ENCODE data around the gene LENG8.

LENG8 gene

DNA sequence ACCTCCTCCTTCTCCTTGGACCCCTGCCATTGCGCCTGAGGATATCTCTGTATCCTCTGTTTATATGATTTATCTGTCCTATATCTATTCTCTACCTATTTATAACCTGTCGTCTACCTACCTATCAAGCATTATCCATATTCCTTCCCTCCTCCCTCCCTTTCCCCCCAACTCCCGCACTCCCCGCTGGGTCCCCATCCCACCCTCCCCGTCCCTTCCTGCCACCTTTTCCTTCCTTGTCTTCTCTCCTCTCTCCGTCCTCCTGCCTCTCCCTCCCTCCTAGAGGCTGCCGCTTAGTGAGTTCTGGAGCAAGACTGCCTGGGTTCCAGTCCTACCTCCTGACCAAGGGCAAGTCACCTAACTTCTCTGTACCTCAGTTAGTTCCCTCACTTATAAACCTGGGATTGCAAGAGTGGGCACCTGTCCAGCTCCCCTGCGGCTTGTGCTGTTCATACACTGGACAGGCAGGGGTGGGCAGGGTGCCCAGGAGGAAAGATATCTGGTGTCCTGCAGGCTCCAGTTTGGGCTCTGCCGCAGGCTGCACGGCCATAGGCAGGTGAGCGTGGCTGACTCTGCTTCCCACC is 17.7 kb upstream of the LENG8 start:
- Histone ChIP-seq H3K27me3 (ENCODE audit: control insufficient read depth in 1 of 2, insufficient read depth in 2 of 2, low read length in 2 of 2) (peaks cover 22 to 26% of the 10 kb centered on the region in 2 donors), H3K4me3 (ENCODE audit: low read depth in 1 of 2, low read length in 2 of 2) (peak overlapping the region in 1 of 2 donors; percentile 18), H3K27ac (ENCODE audit: low read depth, low read length) (no peak overlapping the region), H3K9ac (ENCODE audit: low read depth in 1 of 2, low read length in 2 of 2) (no peak overlapping the region), H3K9me3 (ENCODE audit: control insufficient read depth in 1 of 2, low read length in 2 of 2) (no peaks in the 10 kb centered on the region), H3K36me3 (ENCODE audit: control insufficient read depth in 1 of 2, insufficient read depth in 2 of 2, low read length in 2 of 2) (no peaks in the 10 kb centered on the region), H3K4me1 (ENCODE audit: control insufficient read depth in 1 of 2, insufficient read depth in 2 of 2, low read length in 2 of 2) (peaks cover 12 to 16% of the 10 kb centered on the region in 2 donors)

DNA sequence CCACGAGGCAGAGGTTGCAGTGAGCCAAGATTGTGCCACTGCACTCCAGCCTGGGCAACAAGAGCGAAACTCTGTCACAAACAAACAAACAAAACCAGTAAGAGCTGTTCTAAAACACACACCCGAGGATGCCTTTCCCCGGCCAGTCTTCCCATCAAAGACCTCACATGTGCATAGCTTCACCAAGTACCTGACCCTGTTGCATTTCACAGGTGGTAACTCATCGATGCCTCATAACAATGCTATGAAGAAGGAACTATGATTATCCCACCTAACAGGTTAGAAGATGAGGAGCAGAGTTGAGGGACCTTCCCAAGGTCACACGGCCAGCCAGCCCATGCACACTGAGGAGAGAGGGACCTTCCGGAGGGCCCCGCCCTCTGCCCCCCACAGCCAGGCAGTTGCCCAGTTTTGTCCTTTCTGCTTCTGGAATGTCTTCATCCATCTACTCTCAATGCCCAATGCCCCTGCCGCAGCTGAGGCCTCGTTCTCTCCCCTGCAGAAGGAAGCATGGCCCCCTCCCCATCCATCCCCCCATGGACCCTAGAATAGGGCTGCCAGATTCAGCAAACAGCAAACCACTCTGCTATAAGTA is 16.8 kb upstream of the LENG8 start:
- Histone ChIP-seq H3K36me3 (ENCODE audit: control insufficient read depth in 1 of 2, insufficient read depth in 2 of 2, low read length in 2 of 2) (no peaks in the 10 kb centered on the region), H3K9ac (ENCODE audit: low read depth in 1 of 2, low read length in 2 of 2) (no peak overlapping the region), H3K4me1 (ENCODE audit: control insufficient read depth in 1 of 2, insufficient read depth in 2 of 2, low read length in 2 of 2) (peaks cover 12 to 16% of the 10 kb centered on the region in 2 donors), H3K9me3 (ENCODE audit: control insufficient read depth in 1 of 2, low read length in 2 of 2) (no peaks in the 10 kb centered on the region), H3K27ac (ENCODE audit: low read depth, low read length) (no peak overlapping the region), H3K4me3 (ENCODE audit: low read depth in 1 of 2, low read length in 2 of 2) (no peak overlapping the region), H3K27me3 (ENCODE audit: control insufficient read depth in 1 of 2, insufficient read depth in 2 of 2, low read length in 2 of 2) (peaks cover 22 to 24% of the 10 kb centered on the region in 2 donors)

DNA sequence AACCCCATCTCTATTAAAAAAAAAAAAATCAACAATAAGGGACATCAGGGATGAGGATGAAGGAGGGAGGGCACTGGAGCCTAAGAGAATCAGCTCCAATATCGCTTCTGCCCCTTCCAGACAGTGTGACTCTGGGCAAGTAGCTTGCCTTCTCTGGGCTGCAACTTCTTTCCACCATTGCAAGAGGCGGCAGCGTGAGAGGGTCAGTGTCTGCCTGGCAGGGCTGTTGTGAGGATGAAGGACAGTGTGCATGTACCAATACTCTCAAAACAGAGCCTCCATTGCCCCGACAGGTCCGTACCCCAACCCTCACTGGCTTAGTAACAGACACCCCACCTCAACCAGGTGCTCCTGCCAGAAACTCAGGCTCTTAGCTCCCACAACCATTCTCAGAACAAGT is 15.3 kb upstream of the LENG8 start:
- H3K27me3 ChIP-seq (ENCODE audit: control insufficient read depth in 1 of 2, insufficient read depth in 2 of 2, low read length in 2 of 2): peaks cover 21 to 23% of the 10 kb centered on the region in 2 donors
- peaks cover 12 to 16% of the 10 kb centered on the region in 2 donors for H3K4me1 ChIP-seq (ENCODE audit: control insufficient read depth in 1 of 2, insufficient read depth in 2 of 2, low read length in 2 of 2)
- no peak overlapping the region for H3K4me3 ChIP-seq (ENCODE audit: low read depth in 1 of 2, low read length in 2 of 2)
- no peaks in the 10 kb centered on the region for H3K9me3 ChIP-seq (ENCODE audit: control insufficient read depth in 1 of 2, low read length in 2 of 2)
- H3K27ac ChIP-seq (ENCODE audit: low read depth, low read length): no peak overlapping the region
- H3K36me3 ChIP-seq (ENCODE audit: control insufficient read depth in 1 of 2, insufficient read depth in 2 of 2, low read length in 2 of 2): no peaks in the 10 kb centered on the region
- H3K9ac ChIP-seq (ENCODE audit: low read depth in 1 of 2, low read length in 2 of 2): no peak overlapping the region

DNA sequence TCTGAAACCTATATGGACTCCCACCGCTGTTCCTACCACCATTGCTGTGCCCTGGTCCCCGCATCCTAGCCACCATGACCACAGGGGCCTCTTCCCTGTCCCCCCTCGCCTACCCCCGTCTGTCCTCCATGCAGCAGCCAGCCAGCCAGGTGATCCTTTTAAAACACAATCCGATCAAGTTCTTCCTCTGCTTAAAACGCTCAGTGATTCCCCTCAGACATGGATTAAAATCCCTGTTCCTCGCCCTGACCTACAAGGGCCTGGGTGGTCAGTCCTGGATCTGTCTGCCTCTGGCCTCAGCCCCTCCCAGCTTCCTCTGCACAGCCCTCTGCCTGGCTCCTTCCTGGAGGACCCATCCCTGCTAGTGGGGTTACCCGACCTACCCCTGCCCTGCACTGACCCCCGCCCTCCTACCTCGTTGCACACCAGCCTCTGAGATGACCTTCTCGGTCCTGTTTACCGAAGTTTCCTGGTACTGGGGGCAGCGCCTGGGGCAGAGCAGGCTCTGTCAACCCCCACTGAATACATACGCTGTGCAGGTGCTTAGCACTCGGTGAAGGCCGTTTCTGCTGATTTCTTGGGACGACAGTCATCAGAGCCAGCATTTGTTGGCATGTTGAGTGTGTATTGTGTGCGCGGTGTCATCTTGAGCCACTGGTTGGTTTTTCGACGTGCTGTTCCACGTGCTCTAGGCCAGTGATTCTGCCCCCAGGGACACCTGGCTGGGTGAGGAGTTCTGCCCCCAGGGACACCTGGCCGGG is 14.7 kb upstream of the LENG8 start:
- no peak overlapping the region for H3K27ac ChIP-seq (ENCODE audit: low read depth, low read length)
- no peak overlapping the region for H3K4me3 ChIP-seq (ENCODE audit: low read depth in 1 of 2, low read length in 2 of 2)
- H3K36me3 ChIP-seq (ENCODE audit: control insufficient read depth in 1 of 2, insufficient read depth in 2 of 2, low read length in 2 of 2): no peaks in the 10 kb centered on the region
- H3K4me1 ChIP-seq (ENCODE audit: control insufficient read depth in 1 of 2, insufficient read depth in 2 of 2, low read length in 2 of 2): peaks cover 12 to 16% of the 10 kb centered on the region in 2 donors
- peaks cover 16 to 17% of the 10 kb centered on the region in 2 donors for H3K27me3 ChIP-seq (ENCODE audit: control insufficient read depth in 1 of 2, insufficient read depth in 2 of 2, low read length in 2 of 2)
- H3K9me3 ChIP-seq (ENCODE audit: control insufficient read depth in 1 of 2, low read length in 2 of 2): no peaks in the 10 kb centered on the region
- no peak overlapping the region for H3K9ac ChIP-seq (ENCODE audit: low read depth in 1 of 2, low read length in 2 of 2)

DNA sequence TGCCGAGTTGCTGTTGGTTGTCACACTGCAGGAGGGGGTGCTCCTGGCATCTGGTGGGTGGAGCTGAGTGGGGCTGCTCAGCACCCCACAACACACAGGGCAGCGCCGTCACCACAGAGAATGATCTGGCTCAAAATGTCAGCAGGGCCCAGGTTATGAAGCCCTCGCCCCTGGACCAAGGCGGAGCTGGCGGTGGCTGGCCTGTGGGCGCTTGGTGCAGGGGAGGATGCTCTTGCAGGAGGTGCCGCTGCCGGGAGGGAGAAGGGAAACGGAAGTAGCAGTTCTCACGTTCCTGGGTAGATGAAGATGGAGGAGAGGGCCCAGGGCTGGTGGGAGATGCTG is 14.2 kb upstream of the LENG8 start:
- peaks cover 12 to 16% of the 10 kb centered on the region in 2 donors for H3K4me1 ChIP-seq (ENCODE audit: control insufficient read depth in 1 of 2, insufficient read depth in 2 of 2, low read length in 2 of 2)
- peaks cover 12 to 14% of the 10 kb centered on the region in 2 donors for H3K27me3 ChIP-seq (ENCODE audit: control insufficient read depth in 1 of 2, insufficient read depth in 2 of 2, low read length in 2 of 2)
- H3K36me3 ChIP-seq (ENCODE audit: control insufficient read depth in 1 of 2, insufficient read depth in 2 of 2, low read length in 2 of 2): no peaks in the 10 kb centered on the region
- no peaks in the 10 kb centered on the region for H3K9me3 ChIP-seq (ENCODE audit: control insufficient read depth in 1 of 2, low read length in 2 of 2)
- H3K4me3 ChIP-seq (ENCODE audit: low read depth in 1 of 2, low read length in 2 of 2): no peak overlapping the region
- no peak overlapping the region for H3K27ac ChIP-seq (ENCODE audit: low read depth, low read length)
- H3K9ac ChIP-seq (ENCODE audit: low read depth in 1 of 2, low read length in 2 of 2): no peak overlapping the region

DNA sequence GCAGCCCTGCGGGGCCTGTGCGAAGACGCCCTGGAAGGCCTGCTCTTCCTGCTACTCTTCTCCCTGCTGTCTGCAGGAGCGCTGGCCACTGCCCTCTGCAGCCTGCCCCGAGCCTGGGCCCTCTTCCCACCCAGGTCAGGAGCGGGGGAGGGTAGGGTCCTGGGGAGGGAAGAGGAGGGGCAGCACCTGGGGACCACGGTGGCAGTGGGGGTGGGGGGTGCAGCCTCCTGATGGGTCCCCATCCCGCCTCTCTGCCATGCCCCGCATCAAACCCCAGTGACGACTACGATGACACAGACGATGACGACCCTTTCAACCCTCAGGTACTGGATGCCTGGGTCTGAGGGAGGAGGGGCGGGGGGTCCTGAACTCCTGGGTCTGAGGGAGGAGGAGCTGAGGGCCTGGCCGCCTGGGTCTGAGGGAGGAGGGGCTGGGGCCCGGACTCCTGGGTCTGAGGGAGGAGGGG is 13.4 kb upstream of the LENG8 start:
- Histone ChIP-seq H3K27me3 (ENCODE audit: control insufficient read depth in 1 of 2, insufficient read depth in 2 of 2, low read length in 2 of 2) (peaks cover 5 to 9% of the 10 kb centered on the region in 2 donors), H3K4me3 (ENCODE audit: low read depth in 1 of 2, low read length in 2 of 2) (no peak overlapping the region), H3K4me1 (ENCODE audit: control insufficient read depth in 1 of 2, insufficient read depth in 2 of 2, low read length in 2 of 2) (peaks cover 6 to 15% of the 10 kb centered on the region in 2 donors), H3K27ac (ENCODE audit: low read depth, low read length) (no peak overlapping the region), H3K9me3 (ENCODE audit: control insufficient read depth in 1 of 2, low read length in 2 of 2) (no peaks in the 10 kb centered on the region), H3K9ac (ENCODE audit: low read depth in 1 of 2, low read length in 2 of 2) (no peak overlapping the region), H3K36me3 (ENCODE audit: control insufficient read depth in 1 of 2, insufficient read depth in 2 of 2, low read length in 2 of 2) (no peaks in the 10 kb centered on the region)

DNA sequence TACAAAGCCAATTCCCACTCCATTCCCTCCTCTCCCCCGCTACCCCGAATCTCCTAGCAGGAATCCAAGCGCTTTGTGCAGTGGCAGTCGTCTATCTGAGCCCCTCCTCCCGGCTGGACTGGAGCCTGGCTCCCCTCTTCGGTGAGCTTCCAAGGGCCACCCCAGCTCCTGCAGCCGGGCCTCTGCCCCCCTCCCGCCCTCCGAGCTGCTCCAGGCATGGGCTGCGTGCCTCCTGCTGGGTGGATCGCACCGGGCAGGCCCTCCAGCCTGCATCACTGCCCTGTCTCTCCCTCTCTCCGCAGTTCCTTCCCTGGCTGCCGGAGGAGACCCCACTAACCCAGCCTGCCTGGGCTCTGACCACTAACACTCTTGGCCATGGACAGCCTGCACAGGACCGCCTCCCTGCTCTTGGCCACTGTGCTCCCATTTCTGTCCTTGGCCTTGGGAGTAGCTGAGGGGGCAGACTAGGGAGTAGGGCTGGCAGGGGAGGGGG is 12.9 kb upstream of the LENG8 start:
- Histone ChIP-seq H3K27ac (ENCODE audit: low read depth, low read length) (no peak overlapping the region), H3K4me3 (ENCODE audit: low read depth in 1 of 2, low read length in 2 of 2) (no peak overlapping the region), H3K9ac (ENCODE audit: low read depth in 1 of 2, low read length in 2 of 2) (no peak overlapping the region), H3K4me1 (ENCODE audit: control insufficient read depth in 1 of 2, insufficient read depth in 2 of 2, low read length in 2 of 2) (peaks cover 6 to 12% of the 10 kb centered on the region in 2 donors), H3K27me3 (ENCODE audit: control insufficient read depth in 1 of 2, insufficient read depth in 2 of 2, low read length in 2 of 2) (peaks cover 5 to 9% of the 10 kb centered on the region in 2 donors), H3K9me3 (ENCODE audit: control insufficient read depth in 1 of 2, low read length in 2 of 2) (no peaks in the 10 kb centered on the region), H3K36me3 (ENCODE audit: control insufficient read depth in 1 of 2, insufficient read depth in 2 of 2, low read length in 2 of 2) (no peaks in the 10 kb centered on the region)

DNA sequence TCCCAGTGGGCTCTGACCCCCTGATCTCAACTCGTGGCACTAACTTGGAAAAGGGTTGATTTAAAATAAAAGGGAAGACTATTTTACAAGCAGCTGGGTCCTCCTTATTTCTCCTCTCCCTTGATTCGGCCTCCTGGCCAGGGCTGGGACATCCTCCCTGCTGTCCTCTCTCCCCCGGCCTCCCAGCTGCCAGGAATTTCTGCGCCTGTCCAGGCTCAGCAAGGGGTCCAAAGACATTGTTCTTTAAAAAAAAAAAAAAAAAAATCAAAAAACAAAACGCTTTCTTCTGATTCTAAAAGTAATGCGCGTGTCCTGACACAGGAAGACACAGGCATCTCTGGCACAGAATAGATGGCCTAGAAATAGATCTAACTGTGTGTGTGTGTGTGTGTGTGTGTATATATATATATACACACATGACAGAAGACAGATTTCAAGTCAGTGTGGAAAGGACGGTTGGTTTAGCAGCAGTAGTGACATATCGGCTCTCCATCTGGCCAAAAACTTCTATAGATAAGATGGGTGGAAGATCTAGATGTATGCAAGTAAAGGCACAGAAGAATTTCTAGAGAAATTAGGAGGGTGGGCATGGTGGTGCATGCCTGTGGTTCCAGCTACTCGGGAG is 12.3 kb upstream of the LENG8 start:
- H3K36me3 ChIP-seq (ENCODE audit: control insufficient read depth in 1 of 2, insufficient read depth in 2 of 2, low read length in 2 of 2): no peaks in the 10 kb centered on the region
- H3K4me3 ChIP-seq (ENCODE audit: low read depth in 1 of 2, low read length in 2 of 2): no peak overlapping the region
- no peaks in the 10 kb centered on the region for H3K9me3 ChIP-seq (ENCODE audit: control insufficient read depth in 1 of 2, low read length in 2 of 2)
- H3K4me1 ChIP-seq (ENCODE audit: control insufficient read depth in 1 of 2, insufficient read depth in 2 of 2, low read length in 2 of 2): peaks cover 6 to 12% of the 10 kb centered on the region in 2 donors
- H3K27ac ChIP-seq (ENCODE audit: low read depth, low read length): no peak overlapping the region
- H3K27me3 ChIP-seq (ENCODE audit: control insufficient read depth in 1 of 2, insufficient read depth in 2 of 2, low read length in 2 of 2): peaks cover 5 to 9% of the 10 kb centered on the region in 2 donors
- no peak overlapping the region for H3K9ac ChIP-seq (ENCODE audit: low read depth in 1 of 2, low read length in 2 of 2)

DNA sequence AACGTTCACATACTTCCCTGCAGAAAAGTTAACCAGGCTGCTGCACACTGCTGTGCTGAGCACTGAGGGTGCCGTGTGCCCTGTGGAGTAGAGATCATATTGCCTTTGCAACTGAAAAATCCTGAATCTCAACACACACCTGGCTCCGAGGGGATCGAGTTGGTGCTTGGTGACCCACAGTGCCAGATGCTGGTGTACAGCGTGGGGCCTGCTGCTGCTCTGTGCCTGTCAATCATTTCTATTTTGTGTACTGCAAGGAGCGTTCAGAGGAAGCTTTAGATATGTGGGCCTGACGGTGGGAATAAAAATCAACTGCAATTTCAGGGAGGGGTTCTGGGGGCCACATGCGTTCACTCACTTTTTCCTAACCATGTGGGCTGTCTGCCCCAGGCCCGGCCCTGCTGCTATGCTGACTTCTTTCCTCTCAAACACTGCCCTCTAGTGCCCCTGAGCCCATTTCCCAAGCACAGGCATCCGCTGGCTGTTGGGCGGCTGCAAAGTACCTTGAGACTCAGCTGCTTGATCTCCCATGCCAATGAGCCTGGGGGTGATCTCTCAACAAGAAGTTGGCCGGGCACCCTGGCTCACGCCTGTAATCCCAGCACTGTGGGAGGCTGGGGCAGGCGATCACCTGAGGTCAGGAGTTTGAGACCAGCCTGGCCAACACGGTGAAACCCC is 9.7 kb upstream of the LENG8 start:
- Histone ChIP-seq H3K4me1 (ENCODE audit: control insufficient read depth in 1 of 2, insufficient read depth in 2 of 2, low read length in 2 of 2) (peaks cover 8 to 11% of the 10 kb centered on the region in 2 donors), H3K36me3 (ENCODE audit: control insufficient read depth in 1 of 2, insufficient read depth in 2 of 2, low read length in 2 of 2) (no peaks in the 10 kb centered on the region), H3K27ac (ENCODE audit: low read depth, low read length) (no peak overlapping the region), H3K4me3 (ENCODE audit: low read depth in 1 of 2, low read length in 2 of 2) (no peak overlapping the region), H3K9me3 (ENCODE audit: control insufficient read depth in 1 of 2, low read length in 2 of 2) (no peaks in the 10 kb centered on the region), H3K27me3 (ENCODE audit: control insufficient read depth in 1 of 2, insufficient read depth in 2 of 2, low read length in 2 of 2) (peaks cover 0 to 3% of the 10 kb centered on the region in 2 donors), H3K9ac (ENCODE audit: low read depth in 1 of 2, low read length in 2 of 2) (no peak overlapping the region)

Measured in duodenal mucosa (tissue), 2 donors.